Testis (tissue), 3 donors: ENCODE results near the gene TLCD1. TPM values are rescaled to one million over a fixed set of nuclear protein-coding genes. Genes with fewer than 3 reads are reported as not detected.
A peak's percentile ranks its signal among the peaks of the same experiment; 100 is the strongest.

Source experiments
- DNase-seq: peaks from one replicate; pipeline ENCODE4 v3.0.0-alpha.2; 2019
- H3K27ac ChIP-seq, 2 donors: fragments of 200-600 bp; sonication (generic); one replicate each; pipeline ENCODE4 v1.5.1; 2019
- H3K27me3 ChIP-seq: fragments of 200-600 bp; sonication (generic); one replicate; pipeline ENCODE4 v1.5.1; 2019
- H3K36me3 ChIP-seq: fragments of 200-600 bp; sonication (generic); one replicate; pipeline ENCODE4 v1.5.1; 2017; ENCODE audit warnings: low read depth; ENCODE audit errors: missing control alignments
- H3K4me1 ChIP-seq: fragments of 200-600 bp; sonication (generic); one replicate; pipeline ENCODE4 v1.5.1; 2019
- H3K4me3 ChIP-seq, 2 donors: fragments of 200-600 bp; sonication (generic); one replicate each; pipeline ENCODE4 v1.5.1; 2017 to 2019
- H3K9me3 ChIP-seq: fragments of 200-600 bp; sonication (generic); one replicate; pipeline ENCODE4 v1.5.1; 2017
- CTCF ChIP-seq, 3 experiments: fragments of 450-650 bp in 2 of 3; fragments of 200-600 bp in 1 of 3; sonication (generic) in 1 of 3; IDR thresholded peaks; one replicate each; pipeline ENCODE4 v1.5.1; 2016 to 2019; ENCODE audit warnings: antibody characterized with exemption in 3 of 3, mild to moderate bottlenecking in 2 of 3, moderate library complexity in 1 of 3
- POLR2A ChIP-seq: fragments of 450-650 bp; IDR thresholded peaks from one replicate; pipeline ENCODE4 v1.6.1; 2017; ENCODE audit warnings: antibody characterized with exemption, mild to moderate bottlenecking, moderate library complexity
- WGBS, 2 donors: methylation state at CpG; one replicate each; pipeline ENCODE4 v1.1.5; 2018; 5-methylcytosine and 5-hydroxymethylcytosine counted together
- intact Hi-C: fragments of 100-400 bp; cut with DNase I; formaldehyde crosslinking; loops from one replicate; pipeline ENCODE4 v1.15.1; 2023; ENCODE audit warnings: low total_unique reads
- polyA plus RNA-seq: library from polyadenylated mRNA; stranded (reverse); fragments of 350-450 nt; fragmentation: Illumina TruSeq; extraction: RNeasy Lipid Tissue Mini Kit (QIAGEN cat#74804); gene quantifications from one replicate; pipeline ENCODE4 v1.2.3, GENCODE V29; 2014; ENCODE audit warnings: low read depth, low replicate concordance; ENCODE audit not compliant: insufficient read depth
- total RNA-seq, 2 donors: library from RNA; depleted of rRNA; stranded (reverse); fragments of >200 nt; gene quantifications; one replicate each; pipeline ENCODE4 v1.2.3, GENCODE V29; 2016

Gene TLCD1
- total and polyA plus RNA-seq, 3 donors from 2014 or later = 4.2 to 18.0 (median 8.6) TPM

GRCh38 chr17:28746611-28747050 lies 20.6 kb upstream of the TLCD1 start:
- no peaks in the 10 kb centered on the region for H3K27me3 ChIP-seq
- H3K9me3 ChIP-seq = no peaks in the 10 kb centered on the region
- no peak for TF ChIP-seq POLR2A
- no peak overlapping the region for H3K4me3 ChIP-seq
- peak overlapping the region in 1 of 2 donors; percentile 65 for H3K27ac ChIP-seq
- H3K36me3 ChIP-seq = no peaks in the 10 kb centered on the region
- intact Hi-C loops = no loop called here
- H3K4me1 ChIP-seq = peaks cover 36% of the 10 kb centered on the region
- DNase-seq = no peak
- WGBS, 2 donors = 40 to 60% methylated on average over 4 to 5 of the region's 5 CpGs

GRCh38 chr17:28745786-28746411 lies 19.9 kb upstream of the TLCD1 start:
- Histone ChIP-seq H3K4me3 (peak overlapping the region in 1 of 2 donors; percentile 79), H3K4me1 (peaks cover 36% of the 10 kb centered on the region), H3K27me3 (no peaks in the 10 kb centered on the region), H3K36me3 (no peaks in the 10 kb centered on the region), H3K9me3 (no peaks in the 10 kb centered on the region), H3K27ac (peak overlapping the region; percentile 89 to 97)
- TF ChIP-seq CTCF (IDR thresholded peaks at IDR 0.05) (no peak), POLR2A (no peak)
- intact Hi-C loops = no loop called here
- 72 to 79% methylated on average over 3 to 4 of the region's 4 CpGs for WGBS, 2 donors
- no peak for DNase-seq

- H3K36me3 ChIP-seq = no peaks in the 10 kb centered on the region
- peaks cover 28% of the 10 kb centered on the region for H3K4me1 ChIP-seq
- peak overlapping the region; percentile 89 to 97 for H3K27ac ChIP-seq
- DNase-seq = peak; percentile 74
- peak overlapping the region; percentile 76 to 79 for H3K4me3 ChIP-seq
- H3K9me3 ChIP-seq = no peaks in the 10 kb centered on the region
- intact Hi-C loops = no loop called here
- TF ChIP-seq CTCF (IDR thresholded peaks at IDR 0.05) (no peak), POLR2A (no peak)
- H3K27me3 ChIP-seq = no peaks in the 10 kb centered on the region
- WGBS, 2 donors = 2 to 3% methylated on average over 21 to 31 of the region's 31 CpGs
These were observed 19.1 kb upstream of the TLCD1 start for GRCh38 chr17:28744972-28745785.

- intact Hi-C loops = no loop called here
- Histone ChIP-seq H3K4me3 (peak overlapping the region; percentile 76 to 79), H3K36me3 (no peaks in the 10 kb centered on the region), H3K27me3 (no peaks in the 10 kb centered on the region), H3K4me1 (peaks cover 28% of the 10 kb centered on the region), H3K27ac (peak overlapping the region; percentile 89 to 97), H3K9me3 (no peaks in the 10 kb centered on the region)
- 1 to 3% methylated on average over 14 to 35 of the region's 61 CpGs for WGBS, 2 donors
- DNase-seq = peak; percentile 72
- TF ChIP-seq POLR2A = no peak
- TF ChIP-seq CTCF (IDR thresholded peaks at IDR 0.05) = no peak
These were observed 18.3 kb upstream of the TLCD1 start for GRCh38 chr17:28744104-28744971.
